Peyer's patch (tissue), 4 donors: ENCODE results near the gene DNAJB4. TPM values are rescaled to one million over a fixed set of nuclear protein-coding genes. Genes with fewer than 3 reads are reported as not detected.
"Not testable (repeated sequence)": the region's sequence is repeated elsewhere in the genome, so short reads cannot be mapped to it uniquely, and the experiment has no call there.

ENCODE experiments used
- DNase-seq, 3 donors: peaks; one replicate each; pipeline ENCODE4 v3.0.0-alpha.2; 2017 to 2019
- H3K27ac ChIP-seq, 4 donors: fragments of 200-600 bp; sonication (generic); one replicate each; pipeline ENCODE4 v1.5.1; 2016 to 2019
- H3K27me3 ChIP-seq, 2 donors: fragments of 200-600 bp; sonication (generic); one replicate each; pipeline ENCODE4 v1.5.1; 2019
- H3K36me3 ChIP-seq, 3 donors: fragments of 200-600 bp; sonication (generic); one replicate each; pipeline ENCODE4 v1.5.1; 2016 to 2019
- H3K4me1 ChIP-seq, 4 donors: fragments of 200-600 bp; sonication (generic); one replicate each; pipeline ENCODE4 v1.5.1; 2016 to 2019
- H3K4me3 ChIP-seq, 4 donors: fragments of 200-600 bp; sonication (generic); 1 replicate in 3 of 4; 2 replicates in 1 of 4; pipeline ENCODE4 v1.5.1; 2016 to 2019; ENCODE audit warnings: mild to moderate bottlenecking in 1 of 4
- H3K9me3 ChIP-seq, 4 donors: fragments of 200-600 bp; sonication (generic); one replicate each; pipeline ENCODE4 v1.5.1; 2016 to 2019; ENCODE audit warnings: mild to moderate bottlenecking in 1 of 4
- POLR2A ChIP-seq, 2 donors: fragments of 450-650 bp; IDR thresholded peaks; one replicate each; pipeline ENCODE4 v1.5.1; 2017; ENCODE audit warnings: antibody characterized with exemption in 2 of 2, mild to moderate bottlenecking in 2 of 2, moderate library complexity in 2 of 2
- small RNA-seq, 2 donors: library from RNA; depleted of rRNA; stranded (forward); fragments of <200 nt; gene quantifications; one replicate each; pipeline ENCODE3, GENCODE V24; 2016
- total RNA-seq, 4 donors: library from RNA; depleted of rRNA; stranded (reverse); fragments of >200 nt; gene quantifications; one replicate each; pipeline ENCODE4 v1.1.0, GENCODE V29; 2016
- TF ChIP-seq, protein P1 (sequence below), 6 experiments: fragments of 450-650 bp in 4 of 6; fragments of 200-600 bp in 2 of 6; sonication (generic) in 1 of 6; IDR thresholded peaks; one replicate each; pipeline ENCODE4 v1.5.1; 2017 to 2019; ENCODE audit warnings: antibody characterized with exemption in 6 of 6, mild to moderate bottlenecking in 3 of 6, moderate library complexity in 1 of 6

DNAJB4 gene
- total RNA-seq, 4 donors from 2014 or later, result 8.8 to 38.0 (median 13.4) TPM

DNA sequence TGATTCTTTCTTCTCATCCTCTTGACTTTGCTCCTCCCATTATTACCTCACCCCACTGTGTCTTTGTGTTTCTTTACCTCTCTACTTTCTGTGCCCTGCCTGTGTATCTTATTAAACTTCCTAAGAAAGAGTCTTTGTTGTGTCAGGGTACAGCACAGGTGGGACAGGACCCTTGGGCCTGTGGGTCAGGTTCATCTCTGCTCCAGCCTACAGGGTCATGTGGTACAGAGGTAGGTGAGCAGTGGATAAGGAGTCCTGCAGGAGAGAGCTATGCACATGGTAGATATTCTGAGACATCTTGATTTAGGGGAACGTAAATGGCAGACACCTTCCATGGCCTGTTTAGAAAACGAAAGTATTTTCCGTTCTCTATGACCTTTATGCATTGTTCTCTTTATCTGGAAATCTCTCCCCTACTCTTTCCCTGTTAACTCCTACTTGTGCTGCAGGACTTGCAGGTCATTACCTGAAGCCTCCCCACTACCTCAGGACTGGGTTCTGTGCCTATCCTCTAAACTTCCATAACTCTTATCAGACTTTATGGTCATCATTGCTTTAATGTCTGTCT is 50.9 kb downstream of the DNAJB4 start:
- H3K27me3 ChIP-seq, result no peaks in the 10 kb centered on the region
- peak overlapping the region in 2 of 4 donors; percentile 9 to 30 for H3K4me3 ChIP-seq
- DNase-seq, result no peak
- H3K36me3 ChIP-seq, result no peaks in the 10 kb centered on the region
- TF ChIP-seq, protein P1, sequence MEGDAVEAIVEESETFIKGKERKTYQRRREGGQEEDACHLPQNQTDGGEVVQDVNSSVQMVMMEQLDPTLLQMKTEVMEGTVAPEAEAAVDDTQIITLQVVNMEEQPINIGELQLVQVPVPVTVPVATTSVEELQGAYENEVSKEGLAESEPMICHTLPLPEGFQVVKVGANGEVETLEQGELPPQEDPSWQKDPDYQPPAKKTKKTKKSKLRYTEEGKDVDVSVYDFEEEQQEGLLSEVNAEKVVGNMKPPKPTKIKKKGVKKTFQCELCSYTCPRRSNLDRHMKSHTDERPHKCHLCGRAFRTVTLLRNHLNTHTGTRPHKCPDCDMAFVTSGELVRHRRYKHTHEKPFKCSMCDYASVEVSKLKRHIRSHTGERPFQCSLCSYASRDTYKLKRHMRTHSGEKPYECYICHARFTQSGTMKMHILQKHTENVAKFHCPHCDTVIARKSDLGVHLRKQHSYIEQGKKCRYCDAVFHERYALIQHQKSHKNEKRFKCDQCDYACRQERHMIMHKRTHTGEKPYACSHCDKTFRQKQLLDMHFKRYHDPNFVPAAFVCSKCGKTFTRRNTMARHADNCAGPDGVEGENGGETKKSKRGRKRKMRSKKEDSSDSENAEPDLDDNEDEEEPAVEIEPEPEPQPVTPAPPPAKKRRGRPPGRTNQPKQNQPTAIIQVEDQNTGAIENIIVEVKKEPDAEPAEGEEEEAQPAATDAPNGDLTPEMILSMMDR (IDR thresholded peaks at IDR 0.05), result no peak
- no peak for TF ChIP-seq POLR2A (IDR thresholded peaks at IDR 0.05)
- H3K9me3 ChIP-seq, result no peaks in the 10 kb centered on the region
- peaks cover 0 to 6% (median 0%) of the 10 kb centered on the region in 4 donors for H3K4me1 ChIP-seq
- peak overlapping the region in 2 of 4 donors; percentile 51 to 71 for H3K27ac ChIP-seq

GRCh38 chr1:78058670-78059069 is 53.9 kb downstream of the DNAJB4 start:
- TF ChIP-seq POLR2A (IDR thresholded peaks at IDR 0.05), result no peak
- TF ChIP-seq, protein P1 (IDR thresholded peaks at IDR 0.05), result no peak
- H3K27me3 ChIP-seq, result no peaks in the 10 kb centered on the region
- no peak overlapping the region for H3K4me3 ChIP-seq
- H3K36me3 ChIP-seq, result no peaks in the 10 kb centered on the region
- H3K27ac ChIP-seq, result no peak overlapping the region
- no peaks in the 10 kb centered on the region for H3K9me3 ChIP-seq
- no peak for DNase-seq
- H3K4me1 ChIP-seq, result peaks cover 0 to 6% (median 0%) of the 10 kb centered on the region in 4 donors

DNA sequence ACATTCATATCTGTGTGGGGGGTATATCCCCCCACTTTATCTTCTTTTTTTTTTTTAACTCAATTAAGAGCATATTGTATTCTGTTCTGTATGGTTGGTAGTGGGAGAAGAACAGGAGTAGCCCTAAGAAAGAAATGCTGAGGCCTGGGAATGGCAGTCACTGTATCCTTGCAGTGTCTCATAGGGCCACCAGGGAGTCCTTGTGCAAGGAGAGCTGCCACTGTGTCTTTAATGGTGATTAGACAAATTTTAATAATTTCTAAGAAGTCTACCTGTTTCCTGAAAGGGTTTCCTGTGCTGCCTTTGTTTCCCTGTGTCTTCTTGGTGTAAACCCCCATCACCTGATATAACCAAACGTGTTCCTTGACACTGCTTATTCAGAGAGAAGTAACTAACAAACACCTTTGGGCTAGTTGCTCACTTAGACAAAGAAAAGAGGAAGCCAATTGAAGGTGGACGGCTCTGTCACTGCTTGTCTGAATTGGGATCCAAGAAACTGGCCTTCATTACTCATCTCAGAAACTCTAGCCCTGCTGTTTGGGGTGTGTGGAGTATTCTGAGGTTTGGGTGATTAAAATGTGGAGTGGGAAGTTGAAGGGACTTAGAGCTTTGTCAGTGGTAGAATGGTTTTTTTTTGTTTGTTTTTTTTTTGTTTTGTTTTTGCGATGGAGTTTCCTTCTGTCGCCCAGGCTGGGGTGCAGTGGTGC is 56.3 kb downstream of the DNAJB4 start:
- H3K4me3 ChIP-seq, result no peak overlapping the region
- no peaks in the 10 kb centered on the region for H3K27me3 ChIP-seq
- no peak for DNase-seq
- no peaks in the 10 kb centered on the region for H3K4me1 ChIP-seq
- H3K27ac ChIP-seq, result no peak overlapping the region
- H3K36me3 ChIP-seq, result no peaks in the 10 kb centered on the region
- H3K9me3 ChIP-seq, result no peaks in the 10 kb centered on the region
- TF ChIP-seq, protein P1 (IDR thresholded peaks at IDR 0.05), result peak in 1 of 6 experiments; percentile 3
- no peak for TF ChIP-seq POLR2A (IDR thresholded peaks at IDR 0.05)

DNA sequence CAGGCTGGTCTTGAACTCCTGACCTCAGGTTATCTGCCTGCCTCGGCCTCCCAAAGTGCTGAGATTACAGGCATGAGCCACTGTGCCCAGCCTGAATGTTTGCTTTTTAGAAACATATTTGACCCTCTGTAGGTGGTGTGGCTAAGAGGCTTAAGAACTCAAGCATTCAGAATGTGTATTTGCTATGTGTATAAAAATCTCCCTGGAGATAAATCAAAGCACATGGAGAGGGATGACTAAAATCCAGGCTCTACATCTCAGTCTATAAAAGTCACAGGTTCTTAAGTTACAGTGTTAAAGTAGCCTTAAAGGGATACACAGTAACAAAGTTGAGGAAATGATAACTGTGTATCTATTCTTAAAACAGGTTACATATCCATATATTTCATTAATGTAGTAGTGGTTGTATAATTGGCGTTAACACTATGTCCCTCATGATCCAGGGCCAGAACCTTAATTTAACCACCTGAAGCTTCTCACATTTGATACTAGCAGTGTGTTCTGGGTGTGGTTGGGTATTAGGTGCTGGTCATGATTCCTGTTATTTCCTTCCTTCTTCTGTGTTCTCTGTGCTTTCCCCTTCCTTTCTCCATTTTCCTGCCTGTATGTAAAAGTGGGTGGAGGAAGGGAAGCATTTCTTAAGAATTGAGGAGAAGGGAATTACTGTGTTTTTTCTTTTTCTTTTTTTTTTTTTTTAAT is 57.2 kb downstream of the DNAJB4 start:
- TF ChIP-seq POLR2A (IDR thresholded peaks at IDR 0.05), result no peak
- TF ChIP-seq, protein P1 (IDR thresholded peaks at IDR 0.05), result no peak
- Histone ChIP-seq H3K36me3 (no peaks in the 10 kb centered on the region), H3K27ac (no peak overlapping the region), H3K27me3 (no peaks in the 10 kb centered on the region), H3K4me1 (no peaks in the 10 kb centered on the region), H3K4me3 (no peak overlapping the region), H3K9me3 (no peaks in the 10 kb centered on the region)
- DNase-seq, result no peak

- not testable (repeated sequence) for DNase-seq, H3K36me3 ChIP-seq, H3K4me1 ChIP-seq, H3K4me3 ChIP-seq, H3K9me3 ChIP-seq, H3K27me3 ChIP-seq, H3K27ac ChIP-seq
Measured at GRCh38 chr1:78064886-78065285, 60.1 kb downstream of the DNAJB4 start.

Small RNA genes lying within 50 kb of the gene (small RNA-seq; reads per million reads assigned to genes)
- gene AC103591.3, result 0 reads per million in 2 donors

Other genes starting within 250 kb of the DNAJB4 start
- 100 to 1,000 TPM in 1 of 4 donors, 10 to 100 TPM in 3; 78.9 to 109 (median 84.4) TPM for gene USP33, start 245.1 kb upstream of the DNAJB4 start, total RNA-seq
- gene MIGA1, start 225.3 kb upstream of the DNAJB4 start, total RNA-seq, result 10 to 100 TPM in 3 of 4 donors, 1 to 10 TPM in 1; 7.4 to 21.9 (median 17.4) TPM
- gene NEXN, start 116.3 kb upstream of the DNAJB4 start, total RNA-seq, result 10 to 100 TPM in 2 of 4 donors, 1 to 10 TPM in 2; 5.6 to 38.0 (median 10.5) TPM
- 100 to 1,000 TPM in 3 of 4 donors, 10 to 100 TPM in 1; 76.4 to 196 (median 129) TPM for gene FUBP1, start 25.9 kb upstream of the DNAJB4 start, total RNA-seq
- gene GIPC2, start 41.0 kb downstream of the DNAJB4 start, total RNA-seq, result 100 to 1,000 TPM in 1 of 4 donors, 10 to 100 TPM in 3; 21.5 to 103 (median 52.2) TPM